Naive thymus-derived CD4-positive, alpha-beta T cell (primary cell): Measurements from ENCODE around the gene UBAC1. TPM values are rescaled to one million over a fixed set of nuclear protein-coding genes. Genes with fewer than 3 reads are reported as not detected.
"Not testable (repeated sequence)": the region's sequence is repeated elsewhere in the genome, so short reads cannot be mapped to it uniquely, and the experiment has no call there.

Experiments
- ATAC-seq: fragments of 150-1000 bp; cut with Tn5 transposase; 2 replicates; pipeline ENCODE4 v1.10.0; 2021; ENCODE audit warnings: mild to moderate bottlenecking, moderate library complexity
- CTCF ChIA-PET: fragments of 350-600 bp; sonication (Branson Sonifier 250); formaldehyde crosslinking; loops from one replicate; lab custom pipeline; 2021; ENCODE audit warnings: antibody characterized with exemption; lab: Charles Lee
- POLR2A ChIA-PET: fragments of 350-600 bp; sonication (Branson Sonifier 250); formaldehyde crosslinking; loops from one replicate; lab custom pipeline; 2021; ENCODE audit warnings: antibody characterized with exemption, inconsistent platforms; lab: Charles Lee
- DNase-seq, 9 donors: peaks; one replicate each; pipeline versions ENCODE4 v3.0.0 to v3.0.0-alpha.2; 2020 to 2022; ENCODE audit warnings: mixed read lengths in 1 of 9
- H3K27ac ChIP-seq: one replicate; pipeline ENCODE4 v1.7.0; 2013; ENCODE audit warnings: mild to moderate bottlenecking, low read depth, low read length, moderate library complexity
- H3K27me3 ChIP-seq, 2 donors: one replicate each; pipeline ENCODE4 v1.7.0; 2013; ENCODE audit warnings: low read length in 2 of 2, mild to moderate bottlenecking in 2 of 2, moderate library complexity in 2 of 2; ENCODE audit not compliant: control insufficient read depth in 2 of 2, insufficient read depth in 2 of 2
- H3K36me3 ChIP-seq, 3 experiments: 1 replicate in 2 of 3; 2 replicates in 1 of 3; pipeline ENCODE4 v1.7.0; 2013; ENCODE audit warnings: low read length in 3 of 3, mild to moderate bottlenecking in 3 of 3, moderate library complexity in 1 of 3; ENCODE audit not compliant: insufficient read depth in 3 of 3, control insufficient read depth in 2 of 3
- H3K4me1 ChIP-seq, 2 donors: one replicate each; pipeline ENCODE4 v1.7.0; 2013; ENCODE audit warnings: low read length in 2 of 2, mild to moderate bottlenecking in 2 of 2, moderate library complexity in 1 of 2; ENCODE audit not compliant: control insufficient read depth in 2 of 2, insufficient read depth in 2 of 2
- H3K4me3 ChIP-seq: 2 replicates; pipeline ENCODE4 v1.7.0; 2013; ENCODE audit warnings: mild to moderate bottlenecking, low read length
- H3K9me3 ChIP-seq, 3 experiments: 1 replicate in 2 of 3; 2 replicates in 1 of 3; pipeline ENCODE4 v1.7.0; 2013; ENCODE audit warnings: low read length in 3 of 3; ENCODE audit not compliant: control insufficient read depth in 2 of 3
- H3K27ac Mint-ChIP-seq, 9 donors: one replicate each; pipeline ENCODE4 v1.8.0; 2020 to 2022; ENCODE audit warnings: mixed read lengths in 9 of 9, mild to moderate bottlenecking in 8 of 9, moderate library complexity in 5 of 9, inconsistent platforms in 2 of 9
- H3K27me3 Mint-ChIP-seq, 5 donors: one replicate each; pipeline ENCODE4 v1.8.0; 2021 to 2022; ENCODE audit warnings: mixed read lengths in 5 of 5, mild to moderate bottlenecking in 1 of 5
- H3K36me3 Mint-ChIP-seq, 5 donors: one replicate each; pipeline ENCODE4 v1.8.0; 2020 to 2022; ENCODE audit warnings: mixed read lengths in 5 of 5, mild to moderate bottlenecking in 3 of 5, inconsistent platforms in 1 of 5
- H3K4me1 Mint-ChIP-seq, 7 donors: one replicate each; pipeline ENCODE4 v1.8.0; 2020 to 2022; ENCODE audit warnings: mixed read lengths in 7 of 7, mild to moderate bottlenecking in 3 of 7, inconsistent platforms in 1 of 7
- H3K4me3 Mint-ChIP-seq, 10 donors: one replicate each; pipeline ENCODE4 v1.8.0; 2020 to 2022; ENCODE audit warnings: mild to moderate bottlenecking in 10 of 10, mixed read lengths in 10 of 10, moderate library complexity in 6 of 10, inconsistent platforms in 2 of 10
- H3K9me3 Mint-ChIP-seq, 11 donors: one replicate each; pipeline ENCODE4 v1.8.0; 2020 to 2022; ENCODE audit warnings: mixed read lengths in 11 of 11, mild to moderate bottlenecking in 4 of 11, inconsistent platforms in 1 of 11, moderate library complexity in 1 of 11
- intact Hi-C, 2 donors: fragments of 100-400 bp; cut with micrococcal nuclease; formaldehyde crosslinking; loops; one replicate each; pipeline ENCODE4 v1.15.1; 2023
- polyA plus RNA-seq, 2 donors: library from polyadenylated mRNA; unstranded; fragments of 300-500 nt; fragmentation: Illumina TruSeq; gene quantifications; one replicate each; pipeline ENCODE4 v1.2.3, GENCODE V29; 2021
- total RNA-seq, 6 experiments: library from RNA in 5 of 6; stranded (reverse) in 5 of 6; gene quantifications; 1 replicate in 5 of 6; 2 replicates in 1 of 6; pipeline ENCODE4 v1.2.3 and lab custom pipeline; 2021 to 2026

The UBAC1 gene
- total and polyA plus RNA-seq, 7 experiments from 2014 or later, result 19.6 to 36.1 (median 31.2) TPM

GRCh38 chr9:135895202-135895848, 65.8 kb downstream of the UBAC1 start:
- ChIA-PET CTCF (interaction anchor here (0.5 kb wide), 1 partner anchor 32 kb away, joined by 5 read pairs; no protein-coding TSS in a partner anchor), POLR2A (no interaction called here)
- H3K27ac Mint-ChIP-seq, result peak overlapping the region in 1 of 9 donors; percentile 42
- ATAC-seq (no peak), DNase-seq (no peak)
- H3K4me3 ChIP-seq, result no peak overlapping the region
- H3K36me3 ChIP-seq, result no peaks in the 10 kb centered on the region
- peak overlapping the region in 1 of 10 donors; percentile 2 for H3K4me3 Mint-ChIP-seq
- peaks cover 30 to 92% (median 75%) of the 10 kb centered on the region in 7 donors for H3K4me1 Mint-ChIP-seq
- H3K9me3 ChIP-seq, result no peaks in the 10 kb centered on the region
- peaks cover 5 to 27% (median 21%) of the 10 kb centered on the region in 5 donors for H3K36me3 Mint-ChIP-seq
- peaks cover 0 to 7% of the 10 kb centered on the region in 2 donors for H3K4me1 ChIP-seq
- no peaks in the 10 kb centered on the region for H3K27me3 ChIP-seq
- peaks cover 0 to 21% (median 7%) of the 10 kb centered on the region in 11 donors for H3K9me3 Mint-ChIP-seq
- H3K27me3 Mint-ChIP-seq, result no peaks in the 10 kb centered on the region
- H3K27ac ChIP-seq, result no peak overlapping the region
- intact Hi-C loops, result no loop called here

DNA sequence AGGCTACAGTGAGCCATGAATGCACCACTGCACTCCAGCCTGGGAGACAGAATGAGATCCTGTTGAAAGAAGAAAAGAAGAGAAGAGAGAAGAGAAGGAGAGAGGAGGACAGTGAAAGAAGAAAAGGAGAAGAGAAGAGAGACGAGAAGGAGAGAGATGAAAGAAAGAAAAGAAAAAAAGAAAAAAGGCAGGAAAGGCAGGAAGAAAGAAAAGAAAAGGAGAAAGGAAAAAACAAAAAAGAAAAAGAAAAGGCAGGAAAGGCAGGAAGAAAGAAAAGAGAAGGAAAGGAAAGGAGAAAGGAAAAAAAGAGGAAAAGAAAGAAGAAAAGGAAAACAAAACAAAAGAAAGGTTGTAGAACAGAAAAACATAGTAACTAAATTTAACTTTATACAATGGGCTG, 68.1 kb downstream of the UBAC1 start:
- no peak overlapping the region for H3K27ac ChIP-seq
- Mint-ChIP-seq H3K27me3 (no peaks in the 10 kb centered on the region), H3K36me3 (peaks cover 0 to 12% (median 11%) of the 10 kb centered on the region in 5 donors), H3K4me3 (peak overlapping the region in 3 of 10 donors; percentile 9 to 32 (median 9)), H3K9me3 (peaks cover 0 to 9% (median 2%) of the 10 kb centered on the region in 11 donors), H3K4me1 (peaks cover 23 to 86% (median 75%) of the 10 kb centered on the region in 7 donors), H3K27ac (peak overlapping the region in 7 of 9 donors; percentile 2 to 65 (median 37))
- H3K4me1 ChIP-seq, result peaks cover 2 to 11% of the 10 kb centered on the region in 2 donors
- DNase-seq (no peak), ATAC-seq (no peak)
- H3K36me3 ChIP-seq, result no peaks in the 10 kb centered on the region
- H3K9me3 ChIP-seq, result no peaks in the 10 kb centered on the region
- intact Hi-C loops, result no loop called here
- H3K4me3 ChIP-seq, result no peak overlapping the region
- ChIA-PET POLR2A (no interaction called here), CTCF (no interaction called here)
- H3K27me3 ChIP-seq, result no peaks in the 10 kb centered on the region

- CTCF ChIA-PET, POLR2A ChIA-PET, H3K27ac ChIP-seq, H3K36me3 Mint-ChIP-seq, H3K9me3 ChIP-seq, H3K27me3 ChIP-seq, H3K9me3 Mint-ChIP-seq, H3K4me3 ChIP-seq, H3K36me3 ChIP-seq, H3K4me3 Mint-ChIP-seq, ATAC-seq, DNase-seq, intact Hi-C loops, H3K27me3 Mint-ChIP-seq: not testable (repeated sequence)
- peak overlapping the region in 2 of 9 donors; percentile 35 to 67 for H3K27ac Mint-ChIP-seq
- H3K4me1 Mint-ChIP-seq, result peaks cover 24 to 86% (median 75%) of the 10 kb centered on the region in 7 donors
- peaks cover 9 to 19% of the 10 kb centered on the region in 2 donors for H3K4me1 ChIP-seq
Measured at GRCh38 chr9:135892327-135892726, 68.8 kb downstream of the UBAC1 start.

DNA sequence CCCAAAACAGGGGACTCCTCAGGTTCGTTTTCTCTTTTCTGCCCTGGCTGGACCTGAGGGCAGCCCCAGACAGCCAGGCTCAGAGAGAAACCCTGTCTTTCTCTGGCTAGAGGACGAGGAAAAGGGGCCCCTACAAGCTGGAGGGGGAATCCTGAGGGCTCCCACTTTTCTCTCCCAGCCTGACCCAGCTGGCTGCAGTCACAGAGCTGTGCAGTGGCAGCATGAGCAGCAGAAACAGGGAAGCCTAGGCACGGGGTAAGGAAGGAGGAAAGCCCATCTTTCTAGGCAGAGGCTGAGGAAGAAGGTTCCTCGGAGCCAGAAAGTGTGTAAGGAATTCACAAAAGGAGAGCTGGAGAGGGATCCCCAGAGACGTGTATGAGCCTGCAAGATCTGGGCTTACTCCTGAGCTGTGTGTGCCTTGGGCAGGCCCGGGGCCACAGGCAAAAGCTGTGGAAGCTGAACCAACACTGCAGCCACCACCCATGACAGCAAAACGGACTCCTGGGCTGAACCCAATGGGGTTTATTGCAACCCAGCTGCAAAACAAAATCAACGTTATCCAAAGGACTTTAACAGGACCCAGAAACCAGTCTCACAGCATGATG, 70.0 kb downstream of the UBAC1 start:
- Histone ChIP-seq H3K27ac (no peak overlapping the region), H3K27me3 (no peaks in the 10 kb centered on the region), H3K9me3 (no peaks in the 10 kb centered on the region), H3K4me1 (peaks cover 11 to 30% of the 10 kb centered on the region in 2 donors), H3K4me3 (no peak overlapping the region), H3K36me3 (no peaks in the 10 kb centered on the region)
- Mint-ChIP-seq H3K27me3 (no peaks in the 10 kb centered on the region), H3K9me3 (peaks cover 0 to 5% (median 0%) of the 10 kb centered on the region in 11 donors), H3K36me3 (peaks cover 0 to 9% (median 5%) of the 10 kb centered on the region in 5 donors), H3K4me1 (peaks cover 34 to 87% (median 81%) of the 10 kb centered on the region in 7 donors), H3K4me3 (no peak overlapping the region), H3K27ac (peak overlapping the region in 1 of 9 donors; percentile 59)
- ChIA-PET POLR2A (no interaction called here), CTCF (interaction anchor here (1.4 kb wide), 1 partner anchor 27 kb away, joined by 4 read pairs; no protein-coding TSS in a partner anchor)
- no peak for ATAC-seq
- intact Hi-C loops, result no loop called here
- DNase-seq, result no peak

GRCh38 chr9:135890190-135891026, 70.8 kb downstream of the UBAC1 start:
- peaks cover 11 to 30% of the 10 kb centered on the region in 2 donors for H3K4me1 ChIP-seq
- ATAC-seq (no peak), DNase-seq (no peak)
- no peaks in the 10 kb centered on the region for H3K36me3 ChIP-seq
- H3K4me3 ChIP-seq, result no peak overlapping the region
- ChIA-PET POLR2A (no interaction called here), CTCF (interaction anchor here (1.4 kb wide), 1 partner anchor 26 kb away, joined by 4 read pairs; no protein-coding TSS in a partner anchor)
- Mint-ChIP-seq H3K9me3 (peaks cover 0 to 5% (median 0%) of the 10 kb centered on the region in 11 donors), H3K4me3 (no peak overlapping the region), H3K27ac (no peak overlapping the region), H3K4me1 (peaks cover 40 to 87% (median 81%) of the 10 kb centered on the region in 7 donors), H3K36me3 (peaks cover 0 to 6% (median 5%) of the 10 kb centered on the region in 5 donors), H3K27me3 (no peaks in the 10 kb centered on the region)
- intact Hi-C loops, result no loop called here
- H3K27me3 ChIP-seq, result no peaks in the 10 kb centered on the region
- no peaks in the 10 kb centered on the region for H3K9me3 ChIP-seq
- H3K27ac ChIP-seq, result no peak overlapping the region

DNA sequence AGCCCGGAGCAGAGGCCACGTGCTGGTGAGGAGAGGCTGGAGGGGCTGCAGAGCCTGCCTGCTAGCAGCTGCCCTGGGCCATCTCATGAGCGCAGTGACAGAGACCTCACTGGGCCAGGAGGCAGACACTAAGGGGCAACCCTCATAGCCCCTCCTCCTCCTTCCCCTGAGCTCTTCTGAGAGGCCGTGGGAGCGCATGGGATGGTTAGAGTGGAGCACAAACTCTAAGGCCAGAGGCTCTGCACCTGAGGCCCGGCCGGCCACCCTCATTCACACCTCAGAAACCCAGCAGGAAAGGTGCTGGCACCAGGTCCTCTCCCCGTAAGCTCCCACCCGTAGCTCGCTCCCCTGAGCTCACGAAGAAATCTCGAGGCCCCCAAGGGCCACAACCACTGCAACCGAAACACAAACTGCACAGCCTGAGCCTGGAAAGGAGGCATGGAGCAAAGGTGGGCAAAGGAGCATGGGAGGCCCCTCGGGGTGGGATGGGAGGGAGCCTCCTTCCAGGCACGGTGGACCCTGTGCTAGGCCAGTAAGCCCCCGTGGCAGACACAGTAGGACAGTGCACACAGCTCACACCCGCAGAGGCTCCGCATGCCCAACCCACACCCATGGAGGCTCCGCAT, 71.5 kb downstream of the UBAC1 start:
- DNase-seq (no peak), ATAC-seq (no peak)
- ChIA-PET POLR2A (interaction anchor here (1.3 kb wide), 1 partner anchor 18 kb away, joined by 4 read pairs; the partner anchor contains the start of gene CAMSAP1), CTCF (no interaction called here)
- Mint-ChIP-seq H3K27me3 (no peaks in the 10 kb centered on the region), H3K27ac (peak overlapping the region in 3 of 9 donors; percentile 47 to 87 (median 78)), H3K4me1 (peaks cover 44 to 86% (median 79%) of the 10 kb centered on the region in 7 donors), H3K36me3 (peaks cover 0 to under 1% (median under 1%) of the 10 kb centered on the region in 5 donors), H3K9me3 (peaks cover 0 to 1% (median 0%) of the 10 kb centered on the region in 11 donors), H3K4me3 (peak overlapping the region in 3 of 10 donors; percentile 41 to 94 (median 47))
- no peak overlapping the region for H3K27ac ChIP-seq
- no peaks in the 10 kb centered on the region for H3K27me3 ChIP-seq
- H3K4me3 ChIP-seq, result no peak overlapping the region
- H3K9me3 ChIP-seq, result no peaks in the 10 kb centered on the region
- H3K36me3 ChIP-seq, result no peaks in the 10 kb centered on the region
- intact Hi-C loops, result no loop called here
- peaks cover 11 to 30% of the 10 kb centered on the region in 2 donors for H3K4me1 ChIP-seq
